Panc1 (cell line): ENCODE measurements around the gene MAN1A1. TPM values are rescaled to one million over a fixed set of nuclear protein-coding genes. Genes with fewer than 3 reads are reported as not detected.

ENCODE experiments used
- ATAC-seq: fragments of 200-7000 bp; cut with Tn5 transposase; 2 replicates; pipeline ENCODE4 v1.9.1; 2020; ENCODE audit warnings: mild to moderate bottlenecking, moderate library complexity
- BruUV-seq: library from RNA; stranded (reverse); fragments of 400-500 nt; replicated peaks from 2 replicates; lab custom pipeline; 2021; lab: Mats Ljungman, UMichigan
- CTCF ChIA-PET: fragments of 300-600 bp; sonication (Branson Sonifier 250); formaldehyde crosslinking; loops from one replicate; lab custom pipeline; 2022; ENCODE audit warnings: antibody characterized with exemption; lab: Charles Lee
- POLR2A ChIA-PET: fragments of 300-600 bp; sonication (Branson Sonifier 250); formaldehyde crosslinking; loops from one replicate; lab custom pipeline; 2022; ENCODE audit warnings: antibody characterized with exemption; lab: Charles Lee
- DNase-seq: peaks from one replicate; pipeline ENCODE4 v3.0.0-alpha.2; 2010; ENCODE audit warnings: low read depth, low spot score
- H3K27ac ChIP-seq: 2 replicates; pipeline ENCODE4 v1.5.1; 2011; ENCODE audit warnings: mild to moderate bottlenecking, low read length, inconsistent platforms
- H3K27me3 ChIP-seq: fragments of 200-500 bp; sonication (Bioruptor generic); 2 replicates; pipeline ENCODE4 v1.6.0; 2014; ENCODE audit warnings: low read length, inconsistent platforms; ENCODE audit not compliant: control insufficient read depth, insufficient read depth
- H3K36me3 ChIP-seq: fragments of 200-500 bp; sonication (Bioruptor generic); 2 replicates; pipeline ENCODE4 v1.5.1; 2014; ENCODE audit warnings: inconsistent platforms, mild to moderate bottlenecking, low read length, moderate library complexity; ENCODE audit not compliant: control insufficient read depth, insufficient read depth
- H3K4me1 ChIP-seq: 2 replicates; pipeline ENCODE4 v1.5.1; 2011; ENCODE audit warnings: inconsistent platforms, mild to moderate bottlenecking, low read length, moderate library complexity; ENCODE audit not compliant: control insufficient read depth, insufficient read depth
- H3K4me3 ChIP-seq, 2 experiments: 2 replicates each; pipeline ENCODE4 v1.5.1; 2011 to 2012; ENCODE audit warnings: low read depth in 2 of 2, low read length in 2 of 2, mild to moderate bottlenecking in 2 of 2, inconsistent platforms in 1 of 2, moderate library complexity in 1 of 2
- H3K9me3 ChIP-seq: fragments of 200-500 bp; sonication (Bioruptor generic); 2 replicates; pipeline ENCODE4 v1.5.1; 2014; ENCODE audit warnings: low read depth, mild to moderate bottlenecking, inconsistent platforms, low read length, moderate library complexity; ENCODE audit not compliant: control insufficient read depth, insufficient read depth
- CTCF ChIP-seq: fragments of 450-650 bp; IDR thresholded peaks from 2 replicates; pipeline ENCODE4 v1.5.1; 2017; ENCODE audit warnings: mild to moderate bottlenecking
- POLR2AphosphoS5 ChIP-seq: IDR thresholded peaks from 2 replicates; pipeline ENCODE4 v1.6.1; 2012; ENCODE audit warnings: mild to moderate bottlenecking, low read depth, low read length, moderate library complexity
- REST ChIP-seq, 2 experiments: IDR thresholded peaks; 2 replicates each; pipeline ENCODE4 v1.6.1; 2011 to 2012; ENCODE audit warnings: low read depth in 2 of 2, control low read depth in 1 of 2, low read length in 1 of 2, mild to moderate bottlenecking in 1 of 2, moderate library complexity in 1 of 2; ENCODE audit not compliant: insufficient read depth in 1 of 2
- SIN3A ChIP-seq: IDR thresholded peaks from 2 replicates; pipeline ENCODE4 v1.6.1; 2012; ENCODE audit warnings: low read depth, mild to moderate bottlenecking, low read length, moderate library complexity, borderline replicate concordance; ENCODE audit not compliant: insufficient read depth
- TCF7L2 ChIP-seq: IDR thresholded peaks from 2 replicates; pipeline ENCODE4 v1.6.1; 2011; ENCODE audit warnings: mild to moderate bottlenecking, low read depth, low read length, inconsistent platforms
- in situ Hi-C: cut with HindIII; loops from 2 replicates; pipeline ENCODE4 v1.10.0; 2016; ENCODE audit warnings: low sequenced_read_pairs, low pct_unique_long_range_greater_than_20kb
- intact Hi-C: fragments of 100-400 bp; cut with micrococcal nuclease; formaldehyde crosslinking; loops from one replicate; pipeline ENCODE4 v1.10.0; 2022; ENCODE audit not compliant: unreplicated experiment
- total RNA-seq: library from RNA; stranded (reverse); gene quantifications from one replicate; pipeline ENCODE4 v1.2.1, GENCODE V29; 2021; ENCODE audit not compliant: unreplicated experiment

MAN1A1 gene
- total RNA-seq, 1 experiment from 2014 or later, result 3.2 TPM

GRCh38 chr6:119256392-119256791, 93.2 kb downstream of the MAN1A1 start:
- Histone ChIP-seq H3K4me1 (no peaks in the 10 kb centered on the region), H3K4me3 (no peak overlapping the region), H3K27me3 (no peaks in the 10 kb centered on the region), H3K27ac (no peak overlapping the region), H3K36me3 (no peaks in the 10 kb centered on the region), H3K9me3 (no peaks in the 10 kb centered on the region)
- in situ Hi-C loops (no loop called here), intact Hi-C loops (no loop called here)
- TF ChIP-seq SIN3A, result no peak
- no peak for TF ChIP-seq POLR2AphosphoS5
- ChIA-PET CTCF (interaction anchor here (0.7 kb wide), 1 partner anchor 432 kb away, joined by 5 read pairs; no protein-coding TSS in a partner anchor), POLR2A (no interaction called here)
- ATAC-seq (no peak), DNase-seq (no peak)
- no TSS peak for BruUV-seq

- TF ChIP-seq REST (IDR thresholded peaks at IDR 0.05; ENCODE audit: insufficient read depth in 1 of 2, low read depth in 2 of 2, low read length in 1 of 2), result no peak
- no peak for TF ChIP-seq POLR2AphosphoS5
- TF ChIP-seq CTCF, result no peak
- no peak for TF ChIP-seq SIN3A
- no peak for TF ChIP-seq TCF7L2
- no peak overlapping the region for H3K4me3 ChIP-seq
- ATAC-seq, result no peak
Observed at GRCh38 chr6:119255492-119255891, 94.1 kb downstream of the MAN1A1 start.

GRCh38 chr6:119250036-119250435, 99.5 kb downstream of the MAN1A1 start:
- Histone ChIP-seq H3K9me3 (no peaks in the 10 kb centered on the region), H3K27ac (no peak overlapping the region), H3K36me3 (no peaks in the 10 kb centered on the region), H3K4me3 (no peak overlapping the region), H3K4me1 (no peaks in the 10 kb centered on the region), H3K27me3 (no peaks in the 10 kb centered on the region)
- DNase-seq (no peak), ATAC-seq (no peak)
- BruUV-seq, result no TSS peak
- POLR2A ChIA-PET, result no interaction called here
- CTCF ChIA-PET, result no interaction called here
- TF ChIP-seq CTCF (no peak), POLR2AphosphoS5 (no peak), TCF7L2 (no peak), SIN3A (no peak), REST (IDR thresholded peaks at IDR 0.05; ENCODE audit: insufficient read depth in 1 of 2, low read depth in 2 of 2, low read length in 1 of 2) (no peak)
- in situ Hi-C loops (no loop called here), intact Hi-C loops (no loop called here)

More at GRCh38 chr6:119255492-119255891, 94.1 kb downstream of the MAN1A1 start:
- intact Hi-C loops (no loop called here), in situ Hi-C loops (no loop called here)
- ChIA-PET CTCF (no interaction called here), POLR2A (no interaction called here)
- DNase-seq, result no peak
- H3K27ac ChIP-seq, result no peak overlapping the region
- H3K36me3 ChIP-seq, result no peaks in the 10 kb centered on the region
- no peaks in the 10 kb centered on the region for H3K9me3 ChIP-seq
- BruUV-seq, result no TSS peak
- no peaks in the 10 kb centered on the region for H3K27me3 ChIP-seq
- no peaks in the 10 kb centered on the region for H3K4me1 ChIP-seq
